H1 (cell line): ENCODE measurements around the gene PAAF1. TPM values are rescaled to one million over a fixed set of nuclear protein-coding genes. Genes with fewer than 3 reads are reported as not detected.

Experiments
- ATF2 ChIP-seq: IDR thresholded peaks from 2 replicates; pipeline ENCODE4 v1.6.1; 2012; ENCODE audit warnings: low read length, inconsistent platforms
- KDM5A ChIP-seq: fragments of 200-600 bp; IDR thresholded peaks from 2 replicates; pipeline ENCODE4 v1.7.1; 2012; ENCODE audit warnings: mild to moderate bottlenecking, low read length, inconsistent platforms, mixed read lengths
- ZNF274 ChIP-seq: IDR thresholded peaks from 2 replicates; pipeline ENCODE4 v1.7.0; 2012; ENCODE audit warnings: low read length, borderline replicate concordance; ENCODE audit errors: extremely low read depth
- polyA plus RNA-seq, 7 experiments: library from polyadenylated mRNA; depleted of rRNA in 3 of 7; stranded (reverse) in 5 of 7; unstranded in 2 of 7; fragments of >200 nt in 5 of 7; fragments of 200-250 nt in 2 of 7; gene quantifications; 1 replicate in 5 of 7; 2 replicates in 1 of 7; 4 replicates in 1 of 7; pipeline versions ENCODE4 v1.2.1 to v1.2.3, GENCODE V29; 2011 to 2013; ENCODE audit warnings: missing spikeins in 2 of 7, mixed read lengths in 2 of 7
- total RNA-seq: library from RNA; stranded (reverse); fragmentation: NEBNext Ultra II Directional; extraction: Animal tissue kit (Norgen Biotek cat#: 25700); gene quantifications from 2 replicates; pipeline ENCODE4 v1.2.1, GENCODE V29; 2021

PAAF1 gene
- total and polyA plus RNA-seq, 2 of the 8 experiments (the other 6 are each of a cell fraction or from before 2014, with no cell fraction given): 24.4 to 28.8 TPM

GRCh38 chr11:73944085-73944484 is 67.3 kb downstream of the PAAF1 start (continued):
- TF ChIP-seq ATF2 (no peak), KDM5A (no peak), ZNF274 (no peak)
